B cell (primary cell): ENCODE data around the gene CEMIP2.

ENCODE experiments used
- CTCF ChIP-seq: fragments of 200-600 bp; IDR thresholded peaks from one replicate; pipeline ENCODE4 v1.8.0; 2022; ENCODE audit warnings: antibody characterized with exemption, mild to moderate bottlenecking
- EZH2 ChIP-seq: IDR thresholded peaks from 2 replicates; pipeline ENCODE4 v1.6.1; 2012; ENCODE audit warnings: borderline replicate concordance, low read depth, mild to moderate bottlenecking, moderate library complexity, low read length; ENCODE audit not compliant: insufficient read depth, poor library complexity, severe bottlenecking

- TF ChIP-seq CTCF (no peak), EZH2 (no peak)
Observed at GRCh38 chr9:71748280-71748743, 20.0 kb downstream of the CEMIP2 start.
